Neutrophil (primary cell): ENCODE results near the gene POU6F2.
"Not testable (repeated sequence)": the region's sequence is repeated elsewhere in the genome, so short reads cannot be mapped to it uniquely, and the experiment has no call there.

Experiments
- H3K27ac ChIP-seq: fragments of 200-600 bp; sonication (generic); 2 replicates; pipeline ENCODE4 v1.5.1; 2016; ENCODE audit warnings: mild to moderate bottlenecking, moderate library complexity
- H3K27me3 ChIP-seq: fragments of 200-600 bp; sonication (generic); 2 replicates; pipeline ENCODE4 v1.6.0; 2016; ENCODE audit warnings: mild to moderate bottlenecking
- H3K36me3 ChIP-seq: fragments of 200-600 bp; sonication (generic); 2 replicates; pipeline ENCODE4 v1.5.1; 2017
- H3K4me1 ChIP-seq, 2 experiments: fragments of 200-600 bp in 1 of 2; sonication (generic) in 1 of 2; 1 replicate in 1 of 2; 2 replicates in 1 of 2; pipeline versions ENCODE4 v1.5.1 to v1.6.1; 2013 to 2016; ENCODE audit warnings: low read depth in 1 of 2, low read length in 1 of 2, mild to moderate bottlenecking in 1 of 2, moderate library complexity in 1 of 2; ENCODE audit not compliant: control insufficient read depth in 1 of 2, insufficient read depth in 1 of 2
- H3K4me3 ChIP-seq, 2 experiments: fragments of 200-600 bp in 1 of 2; sonication (generic) in 1 of 2; 1 replicate in 1 of 2; 2 replicates in 1 of 2; pipeline ENCODE4 v1.5.1; 2013 to 2016; ENCODE audit warnings: low read depth in 1 of 2, low read length in 1 of 2, mild to moderate bottlenecking in 1 of 2, moderate library complexity in 1 of 2
- H3K9me3 ChIP-seq: fragments of 200-600 bp; sonication (generic); 2 replicates; pipeline ENCODE4 v1.5.1; 2016
- TF ChIP-seq, protein P1 (sequence below): fragments of 200-600 bp; sonication (generic); IDR thresholded peaks from 2 replicates; pipeline ENCODE4 v1.5.1; 2016; ENCODE audit warnings: antibody characterized with exemption

The POU6F2 gene

GRCh38 chr7:39002755-39003154 is 25.0 kb downstream of the POU6F2 start:
- no peak overlapping the region for H3K27ac ChIP-seq
- H3K4me3 ChIP-seq, result no peak overlapping the region
- TF ChIP-seq, protein P1, sequence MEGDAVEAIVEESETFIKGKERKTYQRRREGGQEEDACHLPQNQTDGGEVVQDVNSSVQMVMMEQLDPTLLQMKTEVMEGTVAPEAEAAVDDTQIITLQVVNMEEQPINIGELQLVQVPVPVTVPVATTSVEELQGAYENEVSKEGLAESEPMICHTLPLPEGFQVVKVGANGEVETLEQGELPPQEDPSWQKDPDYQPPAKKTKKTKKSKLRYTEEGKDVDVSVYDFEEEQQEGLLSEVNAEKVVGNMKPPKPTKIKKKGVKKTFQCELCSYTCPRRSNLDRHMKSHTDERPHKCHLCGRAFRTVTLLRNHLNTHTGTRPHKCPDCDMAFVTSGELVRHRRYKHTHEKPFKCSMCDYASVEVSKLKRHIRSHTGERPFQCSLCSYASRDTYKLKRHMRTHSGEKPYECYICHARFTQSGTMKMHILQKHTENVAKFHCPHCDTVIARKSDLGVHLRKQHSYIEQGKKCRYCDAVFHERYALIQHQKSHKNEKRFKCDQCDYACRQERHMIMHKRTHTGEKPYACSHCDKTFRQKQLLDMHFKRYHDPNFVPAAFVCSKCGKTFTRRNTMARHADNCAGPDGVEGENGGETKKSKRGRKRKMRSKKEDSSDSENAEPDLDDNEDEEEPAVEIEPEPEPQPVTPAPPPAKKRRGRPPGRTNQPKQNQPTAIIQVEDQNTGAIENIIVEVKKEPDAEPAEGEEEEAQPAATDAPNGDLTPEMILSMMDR, result no peak
- no peaks in the 10 kb centered on the region for H3K9me3 ChIP-seq
- no peaks in the 10 kb centered on the region for H3K36me3 ChIP-seq
- no peaks in the 10 kb centered on the region for H3K27me3 ChIP-seq
- no peaks in the 10 kb centered on the region for H3K4me1 ChIP-seq

GRCh38 chr7:39005036-39005435 is 27.3 kb downstream of the POU6F2 start:
- no peaks in the 10 kb centered on the region for H3K4me1 ChIP-seq
- H3K36me3 ChIP-seq, result no peaks in the 10 kb centered on the region
- H3K27ac ChIP-seq, result no peak overlapping the region
- H3K9me3 ChIP-seq, result no peaks in the 10 kb centered on the region
- no peaks in the 10 kb centered on the region for H3K27me3 ChIP-seq
- H3K4me3 ChIP-seq, result no peak overlapping the region
- TF ChIP-seq, protein P1, result no peak

DNA sequence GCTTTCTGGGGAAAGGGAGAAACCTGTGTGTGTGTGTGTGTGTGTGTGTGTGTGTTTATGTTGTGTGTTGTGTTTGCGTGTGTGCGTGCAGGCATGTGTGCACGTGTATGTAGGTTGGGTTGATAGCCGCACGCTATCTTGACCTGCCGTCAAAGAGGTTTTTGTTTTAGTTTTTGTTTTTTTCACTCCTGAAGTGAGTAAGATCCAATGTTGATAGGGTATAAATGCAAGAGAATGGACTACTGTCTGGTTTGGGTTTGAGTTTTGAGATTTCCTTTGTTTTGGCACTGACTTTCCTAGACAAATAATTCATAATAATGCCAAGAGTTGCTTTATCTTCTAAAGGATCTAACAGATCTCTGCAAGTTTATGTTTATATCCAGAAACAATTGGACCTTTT is 27.8 kb downstream of the POU6F2 start:
- no peak overlapping the region for H3K27ac ChIP-seq
- H3K36me3 ChIP-seq, result no peaks in the 10 kb centered on the region
- H3K4me1 ChIP-seq, result no peaks in the 10 kb centered on the region
- no peaks in the 10 kb centered on the region for H3K27me3 ChIP-seq
- TF ChIP-seq, protein P1, result no peak
- H3K9me3 ChIP-seq, result no peaks in the 10 kb centered on the region
- H3K4me3 ChIP-seq, result no peak overlapping the region

- not testable (repeated sequence) for H3K9me3 ChIP-seq, H3K4me1 ChIP-seq, H3K27me3 ChIP-seq, H3K4me3 ChIP-seq, H3K36me3 ChIP-seq, H3K27ac ChIP-seq
These were observed 35.6 kb downstream of the POU6F2 start for GRCh38 chr7:39013049-39013939.

DNA sequence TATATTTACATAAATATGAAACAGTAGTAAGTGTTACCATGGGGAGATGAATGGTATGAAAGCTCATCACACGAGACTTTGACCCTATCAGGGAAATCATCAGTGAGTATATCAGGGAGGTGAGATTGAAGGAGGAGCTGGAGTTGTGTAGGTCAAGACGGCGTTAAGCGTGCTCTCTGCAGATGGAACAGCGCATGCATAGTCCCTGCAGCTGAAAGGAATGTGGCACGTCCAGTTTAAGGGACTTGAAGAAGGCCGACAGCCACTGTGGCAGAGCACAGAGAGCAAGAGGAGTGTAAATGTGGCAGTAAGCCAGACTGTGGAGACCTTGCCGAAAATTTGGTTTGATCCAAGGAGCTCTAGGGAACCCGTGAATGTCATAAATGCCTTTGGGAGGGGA is 38.9 kb downstream of the POU6F2 start:
- no peak overlapping the region for H3K4me3 ChIP-seq
- no peaks in the 10 kb centered on the region for H3K36me3 ChIP-seq
- no peak overlapping the region for H3K27ac ChIP-seq
- no peaks in the 10 kb centered on the region for H3K4me1 ChIP-seq
- H3K27me3 ChIP-seq, result no peaks in the 10 kb centered on the region
- TF ChIP-seq, protein P1, result no peak
- no peaks in the 10 kb centered on the region for H3K9me3 ChIP-seq

DNA sequence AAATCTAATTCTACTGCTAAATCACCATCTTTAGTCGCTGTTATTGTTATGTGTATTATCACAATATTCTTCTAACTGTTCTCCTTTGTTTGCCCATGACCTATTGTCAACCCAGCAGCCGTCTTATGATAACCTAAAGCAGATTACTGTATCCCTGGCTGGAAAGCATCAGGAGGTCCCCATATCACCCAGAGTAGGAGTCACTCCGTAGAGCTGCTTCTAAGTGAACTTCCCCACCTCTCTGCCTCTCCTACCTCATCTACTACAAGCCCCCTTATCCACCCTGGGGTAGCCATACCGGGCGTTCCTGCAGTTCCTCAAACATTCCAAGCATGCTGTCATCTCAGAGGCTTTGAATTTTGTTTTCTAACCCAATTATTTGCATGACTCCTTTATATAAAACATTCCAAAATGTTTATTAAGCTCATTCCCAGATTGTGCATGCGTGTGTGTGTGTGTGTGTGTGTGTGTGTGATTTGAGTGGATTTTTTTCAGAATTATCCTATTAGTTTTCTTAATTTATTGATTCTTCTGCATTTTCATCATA is 39.7 kb downstream of the POU6F2 start:
- Histone ChIP-seq H3K27me3 (no peaks in the 10 kb centered on the region), H3K36me3 (no peaks in the 10 kb centered on the region), H3K4me1 (no peaks in the 10 kb centered on the region), H3K4me3 (no peak overlapping the region), H3K27ac (no peak overlapping the region), H3K9me3 (no peaks in the 10 kb centered on the region)
- TF ChIP-seq, protein P1, result no peak
